ENCODE results near the gene AP1S1. TPM values are rescaled to one million over a fixed set of nuclear protein-coding genes. Genes with fewer than 3 reads are reported as not detected.

The AP1S1 gene
- total RNA-seq, 1 experiment from 2014 or later = 79.0 TPM

DNA sequence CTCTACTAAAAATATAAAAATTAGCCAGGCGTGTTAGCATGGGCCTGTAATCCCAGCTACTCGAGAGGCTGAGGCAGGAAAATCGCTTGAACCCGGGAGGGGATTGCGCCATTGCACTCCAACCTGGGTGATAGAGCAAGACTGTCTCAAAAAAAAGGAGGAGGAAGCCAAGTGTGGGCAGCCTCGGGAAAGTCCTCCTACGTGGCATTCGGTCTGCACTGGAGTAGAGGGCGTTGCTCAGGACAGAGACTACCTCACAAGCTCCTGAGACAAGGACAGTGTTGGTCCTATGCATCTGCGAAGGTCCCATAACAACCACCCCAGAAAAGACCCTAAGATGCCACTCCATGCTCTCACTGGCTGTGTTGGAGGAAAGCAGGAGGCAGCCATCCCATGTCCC, 37.4 kb upstream of the AP1S1 start:
- no peak for TF ChIP-seq EZH2 (IDR thresholded peaks at IDR 0.05; ENCODE audit: borderline replicate concordance, low read depth, low read length, poor library complexity, severe bottlenecking)
- TF ChIP-seq, protein P1, sequence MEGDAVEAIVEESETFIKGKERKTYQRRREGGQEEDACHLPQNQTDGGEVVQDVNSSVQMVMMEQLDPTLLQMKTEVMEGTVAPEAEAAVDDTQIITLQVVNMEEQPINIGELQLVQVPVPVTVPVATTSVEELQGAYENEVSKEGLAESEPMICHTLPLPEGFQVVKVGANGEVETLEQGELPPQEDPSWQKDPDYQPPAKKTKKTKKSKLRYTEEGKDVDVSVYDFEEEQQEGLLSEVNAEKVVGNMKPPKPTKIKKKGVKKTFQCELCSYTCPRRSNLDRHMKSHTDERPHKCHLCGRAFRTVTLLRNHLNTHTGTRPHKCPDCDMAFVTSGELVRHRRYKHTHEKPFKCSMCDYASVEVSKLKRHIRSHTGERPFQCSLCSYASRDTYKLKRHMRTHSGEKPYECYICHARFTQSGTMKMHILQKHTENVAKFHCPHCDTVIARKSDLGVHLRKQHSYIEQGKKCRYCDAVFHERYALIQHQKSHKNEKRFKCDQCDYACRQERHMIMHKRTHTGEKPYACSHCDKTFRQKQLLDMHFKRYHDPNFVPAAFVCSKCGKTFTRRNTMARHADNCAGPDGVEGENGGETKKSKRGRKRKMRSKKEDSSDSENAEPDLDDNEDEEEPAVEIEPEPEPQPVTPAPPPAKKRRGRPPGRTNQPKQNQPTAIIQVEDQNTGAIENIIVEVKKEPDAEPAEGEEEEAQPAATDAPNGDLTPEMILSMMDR (conservative IDR thresholded peaks at IDR 0.05; ENCODE audit: low read depth, low read length) = no peak
- POLR2A ChIA-PET (ENCODE audit: low non-redundant PET) = no interaction called here
- BruUV-seq (replicated peaks) = no TSS peak
- Histone ChIP-seq H3K27me3 (replicated peaks; ENCODE audit: insufficient read depth, low read depth, low read length, poor library complexity) (no peaks in the 10 kb centered on the region), H3K4me3 (ENCODE audit: low read depth, low read length, poor library complexity, severe bottlenecking) (no peak overlapping the region), H3K36me3 (ENCODE audit: insufficient read depth, low read length, poor library complexity, severe bottlenecking) (no peaks in the 10 kb centered on the region), H3K27ac (ENCODE audit: low read depth, low read length, poor library complexity, severe bottlenecking) (no peak overlapping the region), H3K9me3 (ENCODE audit: low read depth, low read length, poor library complexity, severe bottlenecking) (no peaks in the 10 kb centered on the region), H3K4me1 (ENCODE audit: insufficient read depth, low read length, poor library complexity, severe bottlenecking) (no peaks in the 10 kb centered on the region)
- intact Hi-C loops (cut with micrococcal nuclease; ENCODE audit: unreplicated experiment) = no loop called here
- no peak for DNase-seq (ENCODE audit: low spot score)
- CTCF ChIA-PET = no interaction called here

DNA sequence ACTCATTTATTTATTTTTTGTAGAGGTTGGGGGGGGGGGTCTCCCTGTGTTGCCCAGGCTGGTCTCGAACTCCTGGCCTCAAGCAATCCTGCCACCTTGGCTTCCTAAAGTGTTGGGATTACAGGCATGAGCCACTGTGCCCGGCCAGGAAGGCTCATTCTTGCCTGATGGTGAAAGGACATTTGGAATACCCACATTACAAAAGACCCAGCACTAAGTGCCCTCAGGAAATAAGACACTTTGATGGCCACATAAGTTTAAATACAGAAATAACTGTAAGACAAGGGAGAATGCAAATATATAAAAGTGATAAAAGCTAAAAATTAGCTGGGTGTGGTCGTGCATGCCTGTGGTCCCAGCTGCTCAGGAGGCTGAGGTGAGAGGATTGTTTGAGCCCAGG, 35.4 kb upstream of the AP1S1 start:
- intact Hi-C loops (cut with micrococcal nuclease; ENCODE audit: unreplicated experiment) = no loop called here
- Histone ChIP-seq H3K4me3 (ENCODE audit: low read depth, low read length, poor library complexity, severe bottlenecking) (no peak overlapping the region), H3K27me3 (replicated peaks; ENCODE audit: insufficient read depth, low read depth, low read length, poor library complexity) (no peaks in the 10 kb centered on the region), H3K36me3 (ENCODE audit: insufficient read depth, low read length, poor library complexity, severe bottlenecking) (no peaks in the 10 kb centered on the region), H3K4me1 (ENCODE audit: insufficient read depth, low read length, poor library complexity, severe bottlenecking) (no peaks in the 10 kb centered on the region), H3K27ac (ENCODE audit: low read depth, low read length, poor library complexity, severe bottlenecking) (no peak overlapping the region), H3K9me3 (ENCODE audit: low read depth, low read length, poor library complexity, severe bottlenecking) (no peaks in the 10 kb centered on the region)
- CTCF ChIA-PET = no interaction called here
- TF ChIP-seq EZH2 (IDR thresholded peaks at IDR 0.05; ENCODE audit: borderline replicate concordance, low read depth, low read length, poor library complexity, severe bottlenecking) = no peak
- TF ChIP-seq, protein P1 (conservative IDR thresholded peaks at IDR 0.05; ENCODE audit: low read depth, low read length) = no peak
- POLR2A ChIA-PET (ENCODE audit: low non-redundant PET) = no interaction called here
- DNase-seq (ENCODE audit: low spot score) = no peak
- no TSS peak for BruUV-seq (replicated peaks)

DNA sequence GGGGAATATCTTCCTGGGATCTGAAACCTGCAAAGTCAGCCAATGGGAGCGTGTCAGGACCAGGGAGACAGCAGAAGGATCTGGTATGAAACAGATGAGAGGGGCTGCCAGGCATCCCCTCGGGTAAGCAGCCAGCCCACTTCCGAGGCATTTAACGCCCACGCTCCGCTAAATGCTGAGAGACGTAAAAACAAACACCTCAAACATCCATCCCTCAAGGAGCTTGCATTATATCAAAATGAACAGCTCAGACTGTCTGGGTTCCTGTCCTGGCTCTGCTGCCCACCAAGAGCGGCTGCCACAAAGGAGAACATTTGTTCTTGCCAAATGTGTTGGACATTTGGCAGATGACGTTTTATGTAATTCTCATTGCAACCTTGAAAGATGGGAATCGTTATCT, 34.4 kb upstream of the AP1S1 start:
- BruUV-seq (replicated peaks) = no TSS peak
- no peak overlapping the region for H3K27ac ChIP-seq (ENCODE audit: low read depth, low read length, poor library complexity, severe bottlenecking)
- CTCF ChIA-PET = no interaction called here
- no peaks in the 10 kb centered on the region for H3K4me1 ChIP-seq (ENCODE audit: insufficient read depth, low read length, poor library complexity, severe bottlenecking)
- TF ChIP-seq EZH2 (IDR thresholded peaks at IDR 0.05; ENCODE audit: borderline replicate concordance, low read depth, low read length, poor library complexity, severe bottlenecking) = no peak
- TF ChIP-seq, protein P1 (conservative IDR thresholded peaks at IDR 0.05; ENCODE audit: low read depth, low read length) = no peak
- no peaks in the 10 kb centered on the region for H3K27me3 ChIP-seq (replicated peaks; ENCODE audit: insufficient read depth, low read depth, low read length, poor library complexity)
- H3K4me3 ChIP-seq (ENCODE audit: low read depth, low read length, poor library complexity, severe bottlenecking) = no peak overlapping the region
- no peaks in the 10 kb centered on the region for H3K9me3 ChIP-seq (ENCODE audit: low read depth, low read length, poor library complexity, severe bottlenecking)
- no peaks in the 10 kb centered on the region for H3K36me3 ChIP-seq (ENCODE audit: insufficient read depth, low read length, poor library complexity, severe bottlenecking)
- POLR2A ChIA-PET (ENCODE audit: low non-redundant PET) = no interaction called here
- intact Hi-C loops (cut with micrococcal nuclease; ENCODE audit: unreplicated experiment) = no loop called here
- DNase-seq (ENCODE audit: low spot score) = no peak
